ENCODE results near the gene FLRT3. TPM values are rescaled to one million over a fixed set of nuclear protein-coding genes. Genes with fewer than 3 reads are reported as not detected.

Gene FLRT3
- total and polyA plus RNA-seq, 5 experiments from 2014 or later, result not detected

DNA sequence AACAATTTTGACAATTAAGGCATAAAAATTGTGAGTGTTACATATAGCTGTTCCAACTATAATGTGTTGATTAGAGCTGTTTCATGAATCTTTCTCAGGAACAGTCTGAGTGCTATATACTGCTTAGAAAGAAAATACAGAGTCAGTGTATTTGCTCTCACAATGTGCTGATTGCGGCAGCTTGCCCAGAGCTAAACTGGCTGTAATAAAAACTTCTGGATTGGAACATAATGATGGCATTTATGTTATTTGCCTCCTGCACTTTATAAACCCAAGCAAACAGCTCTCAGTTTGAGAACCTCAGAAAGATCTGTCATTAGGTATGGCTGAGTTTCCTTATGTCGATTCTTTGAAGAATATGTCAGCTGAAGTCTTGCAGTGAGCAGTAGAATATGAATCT lies 29.5 kb downstream of the FLRT3 start:
- Mint-ChIP-seq H3K4me3 (no peak overlapping the region), H3K27ac (no peak overlapping the region), H3K27me3 (no peaks in the 10 kb centered on the region), H3K4me1 (no peaks in the 10 kb centered on the region), H3K9me3 (peaks cover 0 to 30% (median 5%) of the 10 kb centered on the region in 9 donors), H3K36me3 (peaks cover 0 to 4% (median 0%) of the 10 kb centered on the region in 3 donors)
- POLR2A ChIA-PET, result no interaction called here
- ATAC-seq, result no peak
- DNase-seq, result no peak

DNA sequence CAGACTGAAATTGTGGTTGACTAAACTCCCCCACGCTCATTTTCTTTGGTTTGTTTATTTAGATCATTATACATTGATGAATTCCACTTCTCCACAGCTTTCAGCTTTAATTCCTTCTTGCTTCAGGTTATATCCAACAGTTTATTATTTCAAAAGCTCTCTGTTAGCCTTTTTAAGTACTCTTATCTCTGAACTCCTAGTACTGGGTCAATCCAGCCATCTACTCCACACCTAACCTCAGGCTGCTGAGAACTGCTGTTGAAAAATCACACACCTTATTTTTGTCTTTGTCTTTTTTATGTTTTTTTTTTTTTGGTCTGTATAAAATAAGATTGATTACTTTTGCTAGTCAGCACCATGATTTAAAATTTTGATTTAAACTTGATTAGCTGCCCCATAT lies 32.9 kb downstream of the FLRT3 start:
- Mint-ChIP-seq H3K36me3 (peaks cover 0 to 4% (median 0%) of the 10 kb centered on the region in 3 donors), H3K9me3 (peaks cover 0 to 30% (median 5%) of the 10 kb centered on the region in 9 donors), H3K27ac (no peak overlapping the region), H3K27me3 (no peaks in the 10 kb centered on the region), H3K4me3 (no peak overlapping the region), H3K4me1 (no peaks in the 10 kb centered on the region)
- DNase-seq, result no peak
- POLR2A ChIA-PET, result no interaction called here
- ATAC-seq, result no peak

GRCh38 chr20:14303651-14304050 lies 33.8 kb downstream of the FLRT3 start:
- peaks cover 0 to 33% (median 5%) of the 10 kb centered on the region in 9 donors for H3K9me3 Mint-ChIP-seq
- POLR2A ChIA-PET, result no interaction called here
- DNase-seq (no peak), ATAC-seq (no peak)
- peaks cover 0 to 5% (median 0%) of the 10 kb centered on the region in 3 donors for H3K36me3 Mint-ChIP-seq
- no peak overlapping the region for H3K4me3 Mint-ChIP-seq
- no peaks in the 10 kb centered on the region for H3K27me3 Mint-ChIP-seq
- H3K27ac Mint-ChIP-seq, result no peak overlapping the region
- H3K4me1 Mint-ChIP-seq, result no peaks in the 10 kb centered on the region

DNA sequence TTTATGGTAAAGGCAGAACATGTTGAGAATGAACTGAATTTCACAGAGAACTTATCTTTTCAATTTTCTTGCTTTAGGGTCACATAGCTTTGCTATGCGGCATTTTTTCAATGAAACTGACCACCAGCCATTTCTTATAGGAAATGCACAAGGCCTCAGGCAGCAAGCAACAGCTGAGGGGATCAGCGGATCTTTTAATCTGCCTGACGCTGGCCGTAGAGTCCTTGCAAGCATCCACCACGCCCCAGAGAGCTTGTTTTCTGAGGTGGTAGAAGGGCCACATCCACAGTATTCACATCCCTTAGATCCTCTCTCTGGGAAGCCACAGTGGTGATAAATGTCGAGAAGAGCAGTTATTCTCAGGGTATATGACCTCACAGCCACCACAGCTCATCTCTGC lies 34.3 kb downstream of the FLRT3 start:
- peaks cover 0 to 8% (median 0%) of the 10 kb centered on the region in 3 donors for H3K36me3 Mint-ChIP-seq

GRCh38 chr20:14299831-14300230 lies 37.6 kb downstream of the FLRT3 start:
- Mint-ChIP-seq H3K4me1 (no peaks in the 10 kb centered on the region), H3K36me3 (peaks cover 0 to 8% (median 0%) of the 10 kb centered on the region in 3 donors), H3K9me3 (peaks cover 0 to 23% (median 7%) of the 10 kb centered on the region in 9 donors), H3K4me3 (no peak overlapping the region), H3K27me3 (no peaks in the 10 kb centered on the region), H3K27ac (no peak overlapping the region)
- ATAC-seq (no peak), DNase-seq (no peak)
- POLR2A ChIA-PET, result no interaction called here

More for the DNA sequence above, 34.3 kb downstream of the FLRT3 start:
- Mint-ChIP-seq H3K27me3 (no peaks in the 10 kb centered on the region), H3K4me1 (no peaks in the 10 kb centered on the region), H3K4me3 (no peak overlapping the region), H3K27ac (no peak overlapping the region), H3K9me3 (peaks cover 0 to 39% (median 8%) of the 10 kb centered on the region in 9 donors)
- ATAC-seq (no peak), DNase-seq (no peak)
- POLR2A ChIA-PET, result no interaction called here

GRCh38 chr20:14295770-14296309 lies 41.6 kb downstream of the FLRT3 start:
- Mint-ChIP-seq H3K9me3 (peaks cover 0 to 11% (median 7%) of the 10 kb centered on the region in 9 donors), H3K27me3 (no peaks in the 10 kb centered on the region), H3K4me3 (no peak overlapping the region), H3K4me1 (no peaks in the 10 kb centered on the region), H3K36me3 (peaks cover 0 to 4% (median 0%) of the 10 kb centered on the region in 3 donors), H3K27ac (no peak overlapping the region)
- POLR2A ChIA-PET, result no interaction called here
- DNase-seq (no peak), ATAC-seq (no peak)

DNA sequence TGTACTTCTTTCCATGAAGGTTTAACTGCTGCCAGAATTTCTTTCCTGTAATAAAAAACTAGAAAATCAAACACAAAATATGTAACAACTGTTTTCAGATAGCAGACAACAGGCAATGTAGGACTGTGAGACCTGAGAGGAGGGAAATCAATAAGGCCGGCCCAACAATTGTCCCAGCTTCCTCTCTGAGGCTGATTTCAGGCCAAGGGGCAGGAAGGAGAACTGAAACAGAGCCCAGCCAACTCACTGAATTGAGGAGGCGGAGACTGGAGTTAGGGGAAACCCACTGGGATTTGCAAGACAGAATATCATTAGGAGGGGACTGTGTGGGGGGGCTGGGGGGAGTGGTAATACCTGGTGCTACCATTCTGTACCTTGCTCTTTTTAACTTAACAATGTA lies 42.2 kb downstream of the FLRT3 start:
- Mint-ChIP-seq H3K4me3 (no peak overlapping the region), H3K27ac (no peak overlapping the region), H3K4me1 (no peaks in the 10 kb centered on the region), H3K9me3 (peaks cover 0 to 11% (median 7%) of the 10 kb centered on the region in 9 donors), H3K36me3 (peaks cover 0 to 4% (median 0%) of the 10 kb centered on the region in 3 donors), H3K27me3 (no peaks in the 10 kb centered on the region)
- ATAC-seq (no peak), DNase-seq (no peak)
- POLR2A ChIA-PET, result no interaction called here

DNA sequence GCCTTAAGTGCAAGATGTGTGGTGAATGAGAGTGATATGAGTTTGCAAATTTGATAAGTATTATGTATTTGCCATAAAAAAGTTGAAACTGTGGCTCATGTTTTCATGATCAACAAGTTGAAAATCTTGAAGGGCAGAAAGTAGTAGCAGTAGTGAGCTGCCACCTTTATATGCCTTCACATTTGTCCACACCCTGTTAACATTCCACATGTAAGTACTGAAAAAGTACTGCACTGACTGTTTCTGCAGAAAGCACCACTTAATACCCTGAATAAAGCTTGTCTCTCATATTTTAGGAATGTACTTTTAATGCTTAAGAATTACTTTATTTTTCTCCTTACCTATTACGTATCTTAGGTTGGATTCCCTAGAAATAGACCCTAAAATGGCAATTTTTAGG lies 45.9 kb downstream of the FLRT3 start:
- POLR2A ChIA-PET, result no interaction called here
- H3K27ac Mint-ChIP-seq, result no peak overlapping the region
- no peaks in the 10 kb centered on the region for H3K4me1 Mint-ChIP-seq
- ATAC-seq, result no peak
- H3K9me3 Mint-ChIP-seq, result peaks cover 0 to 22% (median 4%) of the 10 kb centered on the region in 9 donors
- H3K4me3 Mint-ChIP-seq, result no peak overlapping the region
- peaks cover 0 to 3% (median 0%) of the 10 kb centered on the region in 5 donors for H3K27me3 Mint-ChIP-seq
- no peak for DNase-seq
- no peaks in the 10 kb centered on the region for H3K36me3 Mint-ChIP-seq

DNA sequence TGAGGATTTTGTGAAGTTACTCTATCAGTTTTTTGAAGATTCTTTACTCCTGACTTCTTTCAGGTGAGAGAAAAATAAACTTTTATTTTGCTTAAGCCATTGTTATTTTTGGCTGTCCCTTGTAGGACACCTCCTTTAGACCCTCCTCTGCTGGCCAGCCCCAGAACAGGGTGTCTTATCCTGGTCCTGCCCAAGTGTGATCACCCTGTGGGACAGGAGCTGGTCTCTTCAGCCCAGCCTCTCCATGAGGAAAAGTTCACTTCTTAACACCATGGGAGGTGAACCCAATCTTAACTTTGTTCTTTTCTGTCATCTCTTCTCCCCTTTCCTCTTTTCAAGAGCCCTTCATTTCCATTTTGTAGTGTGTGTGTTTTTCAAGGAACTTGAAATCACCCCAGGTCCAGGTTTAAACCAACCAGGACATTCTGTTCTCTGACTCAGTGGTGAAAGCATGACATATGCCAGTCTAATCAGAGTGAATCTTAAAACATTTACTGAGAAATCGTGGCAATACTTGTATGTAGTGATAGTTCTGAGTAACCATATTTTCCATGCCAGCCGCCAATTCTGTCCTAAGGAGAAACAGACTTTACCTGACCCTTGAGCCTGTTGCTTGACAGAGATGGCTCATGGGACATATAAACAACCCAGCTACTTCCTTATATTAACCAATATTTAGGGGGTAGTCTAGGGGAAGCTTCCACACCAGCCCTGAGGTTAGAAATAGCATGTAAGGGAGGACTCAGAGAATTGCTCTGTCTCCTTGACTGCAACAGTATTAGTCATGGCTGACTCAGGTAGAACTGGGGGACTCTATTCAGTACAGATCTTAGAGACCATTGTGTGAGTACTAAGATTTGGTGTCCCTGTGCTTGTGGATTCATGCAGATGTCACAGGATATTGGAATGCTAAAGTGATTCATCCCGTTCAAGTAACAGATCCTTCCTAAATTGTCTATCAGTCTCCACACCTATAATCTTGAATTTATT lies 48.8 kb downstream of the FLRT3 start:
- Mint-ChIP-seq H3K36me3 (no peaks in the 10 kb centered on the region), H3K4me3 (no peak overlapping the region), H3K4me1 (no peaks in the 10 kb centered on the region), H3K27me3 (peaks cover 0 to 3% (median 0%) of the 10 kb centered on the region in 5 donors), H3K27ac (no peak overlapping the region), H3K9me3 (peaks cover 0 to 30% (median 4%) of the 10 kb centered on the region in 9 donors)
- ATAC-seq, result no peak
- DNase-seq, result no peak
- POLR2A ChIA-PET, result no interaction called here

DNA sequence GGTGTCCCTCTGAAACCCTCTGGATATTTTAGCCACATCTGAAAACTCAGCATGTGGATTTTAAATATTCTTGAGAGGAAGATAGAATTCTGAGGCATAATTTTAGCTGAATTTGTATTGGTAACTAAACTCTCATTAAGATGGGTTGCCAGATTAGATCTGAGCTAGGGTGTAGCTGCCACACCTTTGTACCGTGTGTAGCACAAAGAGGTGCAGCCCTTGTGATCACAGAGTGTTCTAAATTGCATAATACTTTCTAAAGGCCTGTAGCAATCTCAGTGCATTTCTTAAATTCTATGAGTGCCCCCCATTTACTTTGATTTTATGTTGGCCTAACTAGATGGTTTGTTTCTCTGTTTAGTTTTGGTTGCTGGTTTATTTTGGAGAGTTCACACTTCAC lies 53.0 kb downstream of the FLRT3 start:
- Mint-ChIP-seq H3K27me3 (peaks cover 0 to 3% (median 0%) of the 10 kb centered on the region in 5 donors), H3K4me1 (no peaks in the 10 kb centered on the region), H3K27ac (no peak overlapping the region), H3K4me3 (no peak overlapping the region), H3K36me3 (no peaks in the 10 kb centered on the region), H3K9me3 (peaks cover 0 to 39% (median 7%) of the 10 kb centered on the region in 9 donors)
- ATAC-seq (no peak), DNase-seq (no peak)
- POLR2A ChIA-PET, result no interaction called here

DNA sequence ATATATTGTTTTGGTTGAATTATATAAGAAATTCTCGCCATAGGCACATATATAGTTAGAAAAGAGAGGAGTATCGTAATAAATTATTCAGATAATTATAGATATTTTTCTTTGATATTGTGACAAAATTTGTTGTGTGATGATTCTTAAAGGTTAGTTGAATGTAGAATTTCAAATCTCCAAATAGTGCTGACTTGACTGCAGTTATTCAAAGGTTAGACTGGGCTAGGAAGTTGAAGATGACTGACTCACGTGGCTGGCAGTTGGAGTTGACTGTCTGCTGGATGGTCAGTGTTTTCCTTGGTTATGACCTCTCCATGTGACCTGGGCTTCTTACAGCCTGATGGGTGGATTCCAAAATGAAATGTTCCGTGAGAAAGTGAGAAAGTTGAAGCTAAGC lies 55.3 kb downstream of the FLRT3 start:
- no peak for DNase-seq
- POLR2A ChIA-PET, result no interaction called here
- Mint-ChIP-seq H3K27me3 (no peaks in the 10 kb centered on the region), H3K27ac (no peak overlapping the region), H3K4me3 (no peak overlapping the region), H3K4me1 (no peaks in the 10 kb centered on the region), H3K9me3 (peaks cover 0 to 24% (median 4%) of the 10 kb centered on the region in 9 donors), H3K36me3 (no peaks in the 10 kb centered on the region)
- no peak for ATAC-seq

All from naive thymus-derived CD8-positive, alpha-beta T cell (primary cell).